Measurements from ENCODE around the gene CNTNAP5. TPM values are rescaled to one million over a fixed set of nuclear protein-coding genes. Genes with fewer than 3 reads are reported as not detected.

Gene CNTNAP5
- total and polyA plus RNA-seq, 2 of the 8 experiments (the other 6 are each of a cell fraction or from before 2014, with no cell fraction given) = 0.11 to 0.76 TPM

DNA sequence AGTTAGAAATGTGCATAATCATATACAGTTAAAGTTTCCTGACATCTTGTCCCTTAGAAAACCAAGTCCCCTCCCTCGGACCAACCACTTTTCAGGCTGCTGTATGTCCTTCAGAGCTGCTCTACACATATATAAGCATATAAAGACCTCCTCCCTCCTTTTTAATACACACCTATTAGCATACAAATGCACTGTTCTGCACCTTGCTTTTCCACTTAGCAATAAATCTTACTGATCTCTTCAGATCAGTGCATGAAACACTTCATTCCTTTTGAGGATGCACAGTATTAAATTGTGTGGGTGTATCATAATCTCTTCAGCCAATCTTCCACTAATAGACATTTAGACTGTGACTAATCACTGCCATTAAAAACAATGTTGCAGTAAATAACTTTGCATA is 79.8 kb downstream of the CNTNAP5 start (continued):
- no peak for TF ChIP-seq PHF8 (conservative IDR thresholded peaks at IDR 0.05; ENCODE audit: low read depth, low read length)
- no peak for TF ChIP-seq ASH2L (IDR thresholded peaks at IDR 0.05; ENCODE audit: low read length)
- TF ChIP-seq CEBPB (IDR thresholded peaks at IDR 0.05; ENCODE audit: low read depth, low read length) = no peak
- no peak for TF ChIP-seq TAF1 (IDR thresholded peaks at IDR 0.05; ENCODE audit: low read depth, low read length)
- TF ChIP-seq TCF12 (IDR thresholded peaks at IDR 0.05; ENCODE audit: low read depth, low read length) = no peak
- TF ChIP-seq CBX8 (IDR thresholded peaks at IDR 0.05; ENCODE audit: borderline replicate concordance, low read depth, low read length) = no peak

All from H1 (cell line).